Calu3 (cell line): ENCODE measurements around the gene MYBPC2. TPM values are rescaled to one million over a fixed set of nuclear protein-coding genes. Genes with fewer than 3 reads are reported as not detected.
A peak's percentile ranks its signal among the peaks of the same experiment; 100 is the strongest.
"Not testable (repeated sequence)": the region's sequence is repeated elsewhere in the genome, so short reads cannot be mapped to it uniquely, and the experiment has no call there.

Experiments
- BruUV-seq: library from RNA; stranded (reverse); fragments of 400-500 nt; replicated peaks from 2 replicates; lab custom pipeline; 2021; lab: Mats Ljungman, UMichigan
- CTCF ChIA-PET: fragments of 300-600 bp; sonication (Branson Sonifier 250); formaldehyde crosslinking; loops from one replicate; lab custom pipeline; 2022; ENCODE audit warnings: antibody characterized with exemption; lab: Charles Lee
- DNase-seq: peaks from one replicate; pipeline ENCODE4 v3.0.0; 2022
- H3K27ac Mint-ChIP-seq: one replicate; pipeline ENCODE4 v1.8.0; 2022; ENCODE audit warnings: mixed read lengths; ENCODE audit not compliant: unreplicated experiment
- H3K27me3 Mint-ChIP-seq: one replicate; pipeline ENCODE4 v1.8.0; 2022; ENCODE audit warnings: mixed read lengths; ENCODE audit not compliant: unreplicated experiment
- H3K36me3 Mint-ChIP-seq: one replicate; pipeline ENCODE4 v1.8.0; 2022; ENCODE audit warnings: mild to moderate bottlenecking, moderate library complexity, mixed read lengths; ENCODE audit not compliant: insufficient read depth, unreplicated experiment
- H3K4me1 Mint-ChIP-seq: one replicate; pipeline ENCODE4 v1.8.0; 2022; ENCODE audit warnings: mild to moderate bottlenecking, low read depth, mixed read lengths; ENCODE audit not compliant: unreplicated experiment
- H3K4me3 Mint-ChIP-seq: one replicate; pipeline ENCODE4 v1.8.0; 2022; ENCODE audit warnings: mild to moderate bottlenecking, low read depth, moderate library complexity, mixed read lengths; ENCODE audit not compliant: unreplicated experiment
- H3K9me3 Mint-ChIP-seq: one replicate; pipeline ENCODE4 v1.8.0; 2022; ENCODE audit warnings: low read depth, mixed read lengths; ENCODE audit not compliant: unreplicated experiment
- CTCF ChIP-seq: fragments of 200-600 bp; IDR thresholded peaks from one replicate; pipeline ENCODE4 v1.8.0; 2022; ENCODE audit warnings: antibody characterized with exemption; ENCODE audit not compliant: unreplicated experiment
- intact Hi-C: fragments of 100-400 bp; cut with micrococcal nuclease; formaldehyde crosslinking; loops from one replicate; pipeline ENCODE4 v1.10.0; 2022; ENCODE audit not compliant: unreplicated experiment
- total RNA-seq: library from RNA; stranded (reverse); gene quantifications from 2 replicates; pipeline ENCODE4 v1.2.3, GENCODE V29; 2022

The MYBPC2 gene
- total RNA-seq, 1 experiment from 2014 or later = not detected

GRCh38 chr19:50467566-50467965 is 34.9 kb downstream of the MYBPC2 start:
- intact Hi-C loops = no loop called here
- H3K4me1 Mint-ChIP-seq = peaks cover 2% of the 10 kb centered on the region
- peaks cover 49% of the 10 kb centered on the region for H3K27me3 Mint-ChIP-seq
- no TSS peak for BruUV-seq
- peaks cover under 1% of the 10 kb centered on the region for H3K9me3 Mint-ChIP-seq
- no peak for DNase-seq
- TF ChIP-seq CTCF = no peak
- CTCF ChIA-PET = interaction anchor here (1.4 kb wide), 1 partner anchor 12 kb away, joined by 3 read pairs; no protein-coding TSS in a partner anchor
- no peak overlapping the region for H3K27ac Mint-ChIP-seq
- peaks cover 2% of the 10 kb centered on the region for H3K36me3 Mint-ChIP-seq
- no peak overlapping the region for H3K4me3 Mint-ChIP-seq

GRCh38 chr19:50468818-50469217 is 36.1 kb downstream of the MYBPC2 start:
- CTCF ChIA-PET = no interaction called here
- Mint-ChIP-seq H3K36me3 (no peaks in the 10 kb centered on the region), H3K27me3 (peaks cover 42% of the 10 kb centered on the region), H3K4me1 (no peaks in the 10 kb centered on the region), H3K27ac (no peak overlapping the region), H3K9me3 (no peaks in the 10 kb centered on the region), H3K4me3 (no peak overlapping the region)
- no peak for DNase-seq
- no peak for TF ChIP-seq CTCF
- no TSS peak for BruUV-seq
- intact Hi-C loops = no loop called here

GRCh38 chr19:50473336-50473735 is 40.6 kb downstream of the MYBPC2 start:
- Mint-ChIP-seq H3K27me3 (peaks cover 31% of the 10 kb centered on the region), H3K36me3 (peaks cover 38% of the 10 kb centered on the region)
- BruUV-seq, H3K27ac Mint-ChIP-seq, H3K9me3 Mint-ChIP-seq, H3K4me3 Mint-ChIP-seq, H3K4me1 Mint-ChIP-seq, intact Hi-C loops, DNase-seq: not testable (repeated sequence)
- CTCF ChIA-PET = interaction anchor here (0.5 kb wide), 1 partner anchor 300 kb away, joined by 4 read pairs; no protein-coding TSS in a partner anchor

- TF ChIP-seq CTCF = no peak
- Mint-ChIP-seq H3K4me3 (peak overlapping the region; percentile 100), H3K27me3 (peaks cover 18% of the 10 kb centered on the region), H3K9me3 (no peaks in the 10 kb centered on the region), H3K27ac (peak overlapping the region; percentile 85), H3K36me3 (peaks cover 45% of the 10 kb centered on the region), H3K4me1 (peaks cover 10% of the 10 kb centered on the region)
- TSS peak; percentile 54 for BruUV-seq
- no peak for DNase-seq
- intact Hi-C loops = no loop called here
- CTCF ChIA-PET = no interaction called here
Observed at GRCh38 chr19:50475101-50475568, 42.4 kb downstream of the MYBPC2 start.

DNA sequence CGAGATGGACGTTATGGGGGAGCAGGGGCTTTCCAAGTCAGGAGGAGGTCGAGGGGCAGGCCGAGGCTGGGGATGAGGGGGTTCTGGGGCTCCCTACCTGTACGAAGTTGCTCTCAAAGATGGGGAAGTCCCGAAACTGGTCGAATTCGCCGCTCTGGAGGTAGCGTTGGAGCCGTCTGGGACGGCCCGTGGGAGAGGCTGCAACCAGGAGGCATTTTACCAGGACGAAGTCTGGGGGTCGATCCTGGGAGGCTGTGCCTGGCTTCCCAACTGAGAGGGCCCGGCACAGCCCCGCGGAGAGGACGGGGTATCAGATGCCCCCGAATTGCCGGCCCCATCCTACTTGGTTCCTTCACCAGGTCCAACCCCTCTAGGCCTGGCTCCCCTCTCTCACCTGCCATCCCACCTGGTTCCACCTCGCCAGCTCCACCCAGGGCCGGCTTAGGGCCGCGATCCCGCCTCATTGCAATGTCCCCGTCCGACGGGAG is 43.1 kb downstream of the MYBPC2 start:
- Mint-ChIP-seq H3K27me3 (peaks cover 18% of the 10 kb centered on the region), H3K36me3 (peaks cover 47% of the 10 kb centered on the region), H3K9me3 (no peaks in the 10 kb centered on the region), H3K27ac (peak overlapping the region; percentile 85), H3K4me3 (peak overlapping the region; percentile 100), H3K4me1 (peaks cover 10% of the 10 kb centered on the region)
- no TSS peak for BruUV-seq
- intact Hi-C loops = no loop called here
- no peak for TF ChIP-seq CTCF
- DNase-seq = no peak
- CTCF ChIA-PET = no interaction called here
